SKM-1 (cell line): ENCODE data around the gene PSEN1.

Source experiments
- DNase-seq: peaks from one replicate; lab custom pipeline; 2025; ENCODE audit not compliant: unreplicated experiment; lab: John Stamatoyannopoulos, UW

PSEN1 gene

DNA sequence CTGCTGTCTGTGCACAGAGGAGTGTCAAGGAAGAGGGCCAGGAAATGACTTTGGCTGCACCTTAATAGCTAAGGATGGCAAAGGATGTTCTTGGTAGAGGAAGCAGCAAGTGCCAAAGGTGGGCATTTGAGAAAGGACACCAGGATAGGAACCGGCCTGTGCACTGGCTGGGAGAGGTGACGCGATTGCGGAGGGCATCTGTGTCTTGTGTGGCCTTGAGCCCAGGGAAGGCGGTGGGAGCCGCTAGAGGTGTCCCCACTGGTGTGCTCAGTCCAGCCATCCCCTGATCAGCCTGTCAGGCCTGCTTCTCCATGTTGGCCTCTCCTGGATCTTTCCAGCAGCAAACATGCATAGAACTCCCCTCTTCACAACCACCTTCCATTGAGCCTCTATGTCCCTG lies 131.2 kb downstream of the PSEN1 start:
- DNase-seq, result no peak

DNA sequence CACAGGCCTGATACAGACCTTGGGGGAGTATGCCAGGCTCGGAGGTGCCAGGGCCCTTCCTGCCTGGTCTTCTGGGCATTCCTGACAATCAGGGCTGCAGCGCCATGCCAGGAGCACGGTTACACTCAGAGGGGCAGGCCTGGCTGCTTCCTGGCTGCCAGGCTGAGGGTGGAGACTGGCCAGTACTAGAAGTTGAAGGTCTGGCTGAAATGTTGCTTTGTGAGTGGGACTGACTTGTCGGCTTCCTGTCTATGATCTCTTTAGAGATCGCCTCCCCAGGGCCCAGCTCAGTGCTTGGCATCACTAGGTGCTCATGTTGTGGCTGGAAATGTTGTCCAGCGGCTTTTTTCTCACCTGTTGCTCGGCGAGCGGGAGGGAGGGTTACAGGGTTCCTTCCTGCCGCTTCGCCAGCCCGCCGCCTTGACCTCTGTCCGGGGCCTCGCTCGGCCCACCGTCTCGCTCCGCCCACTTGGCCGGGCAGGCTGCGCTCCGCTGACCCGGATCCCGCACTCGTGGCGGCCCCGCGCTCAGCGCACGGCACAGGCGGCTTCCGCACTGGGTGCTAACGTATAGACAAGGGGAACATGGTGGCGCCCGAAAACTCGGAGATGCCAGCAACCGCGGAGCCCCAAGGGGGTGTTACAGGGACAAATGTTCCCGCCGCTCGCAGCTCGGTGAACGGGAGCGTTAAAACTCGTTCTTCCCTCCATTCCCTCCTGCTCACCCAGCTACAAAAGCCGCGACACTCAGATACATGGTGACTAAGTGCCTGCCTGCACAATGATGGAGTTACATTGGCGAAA lies 133.6 kb downstream of the PSEN1 start:
- DNase-seq, result no peak

DNA sequence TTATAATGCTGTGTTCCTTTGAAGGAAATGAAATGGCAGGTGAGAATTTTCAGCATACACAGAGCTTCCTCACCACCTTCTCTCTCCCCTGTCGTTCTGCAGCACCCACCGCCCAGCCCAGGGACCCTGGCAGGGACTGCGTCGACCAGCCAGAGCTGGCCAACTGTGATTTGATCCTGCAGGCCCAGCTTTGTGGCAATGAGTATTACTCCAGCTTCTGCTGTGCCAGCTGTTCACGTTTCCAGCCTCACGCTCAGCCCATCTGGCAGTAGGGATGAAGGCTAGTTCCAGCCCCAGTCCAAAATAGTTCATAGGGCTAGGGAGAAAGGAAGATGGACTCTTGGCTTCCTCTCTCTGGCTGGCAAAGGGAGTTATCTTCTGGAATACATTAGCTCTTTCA lies 136.1 kb downstream of the PSEN1 start:
- DNase-seq, result no peak
